GM12874 (cell line): Measurements from ENCODE around the gene POLR1E.

Experiments used
- CTCF ChIP-seq: IDR thresholded peaks from 2 replicates; pipeline ENCODE4 v1.5.1; 2011; ENCODE audit warnings: low read depth, mild to moderate bottlenecking, control low read depth, low read length, moderate library complexity; ENCODE audit not compliant: insufficient read depth

POLR1E gene

DNA sequence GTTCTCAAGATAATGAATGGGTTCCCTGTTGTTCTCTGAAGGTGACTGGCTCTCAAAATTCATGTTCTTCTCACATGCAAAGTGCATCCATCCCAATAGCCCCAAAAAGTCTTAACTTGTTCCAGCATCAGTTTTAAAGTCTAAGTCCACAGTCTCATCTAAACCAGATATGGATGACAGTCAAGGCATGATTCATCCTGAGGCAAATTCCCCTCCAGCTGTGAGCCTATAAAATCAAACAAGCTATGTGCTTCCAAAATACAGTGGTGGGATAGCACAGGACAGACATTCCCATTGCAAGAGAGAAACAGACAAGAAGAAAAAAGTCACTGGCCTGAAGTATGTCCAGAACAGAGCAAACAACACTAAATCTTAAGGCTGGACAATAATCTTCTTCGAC, 65.0 kb downstream of the POLR1E start:
- TF ChIP-seq CTCF = no peak

GRCh38 chr9:37551468-37551867, 65.7 kb downstream of the POLR1E start:
- TF ChIP-seq CTCF = no peak

DNA sequence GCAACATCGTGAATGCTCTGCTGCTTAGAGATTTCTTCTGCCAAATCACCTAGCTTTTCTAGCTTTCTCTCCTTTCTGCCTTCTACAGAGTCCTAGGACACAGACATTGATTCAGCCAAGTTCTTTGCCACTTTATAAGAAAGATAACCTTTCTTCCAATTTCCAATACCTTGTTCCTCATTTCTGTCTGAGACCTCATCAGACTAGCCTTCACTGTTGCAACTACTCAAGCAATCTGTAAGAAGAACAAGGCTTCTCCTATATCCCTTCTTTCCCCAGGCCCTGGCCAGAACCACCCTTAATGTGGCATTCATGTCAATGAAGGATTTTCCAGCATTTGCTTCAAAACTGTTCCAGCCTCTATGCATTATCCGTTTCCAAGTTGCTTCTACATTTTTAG, 66.1 kb downstream of the POLR1E start:
- no peak for TF ChIP-seq CTCF
